ENCODE measurements around the gene KCNK7.

KCNK7 gene

GRCh38 chr11:65610404-65610803 lies 14.8 kb upstream of the KCNK7 start:
- DNase-seq = no peak

- DNase-seq = no peak
Observed at GRCh38 chr11:65609665-65610064, 14.1 kb upstream of the KCNK7 start.

GRCh38 chr11:65609229-65609628 lies 13.6 kb upstream of the KCNK7 start:
- no peak for DNase-seq

- DNase-seq = no peak
Observed at GRCh38 chr11:65607614-65608426, 12.2 kb upstream of the KCNK7 start.

- peak; percentile 90 for DNase-seq
Observed at GRCh38 chr11:65606876-65607613, 11.4 kb upstream of the KCNK7 start.

- no peak for DNase-seq
Observed at GRCh38 chr11:65604258-65604657, 8.7 kb upstream of the KCNK7 start.

GRCh38 chr11:65599955-65600246 lies 4.3 kb upstream of the KCNK7 start:
- no peak for DNase-seq

- DNase-seq = no peak
Observed at GRCh38 chr11:65599216-65599954, 3.8 kb upstream of the KCNK7 start.

- no peak for DNase-seq
Observed at GRCh38 chr11:65598258-65598699, 2.7 kb upstream of the KCNK7 start.

GRCh38 chr11:65596520-65596919 lies 920 bp upstream of the KCNK7 start:
- DNase-seq = no peak

GRCh38 chr11:65595131-65595530 lies 469 bp downstream of the KCNK7 start:
- DNase-seq = no peak

GRCh38 chr11:65593518-65594414 lies 1.8 kb downstream of the KCNK7 start:
- DNase-seq = no peak

GRCh38 chr11:65592858-65593517 lies 2.6 kb downstream of the KCNK7 start:
- no peak for DNase-seq

GRCh38 chr11:65591939-65592857 lies 3.4 kb downstream of the KCNK7 start:
- DNase-seq = no peak

GRCh38 chr11:65590240-65590738 lies 5.3 kb downstream of the KCNK7 start:
- no peak for DNase-seq

- DNase-seq = no peak
Observed at GRCh38 chr11:65589444-65590239, 6.0 kb downstream of the KCNK7 start.

GRCh38 chr11:65588199-65589054 lies 7.2 kb downstream of the KCNK7 start:
- peak; percentile 57 for DNase-seq

GRCh38 chr11:65586676-65587075 lies 8.9 kb downstream of the KCNK7 start:
- peak; percentile 44 for DNase-seq

GRCh38 chr11:65586247-65586630 lies 9.4 kb downstream of the KCNK7 start:
- no peak for DNase-seq

All from EL (cell line).